GM12891 (cell line): ENCODE measurements around the gene RFX2.

Experiments
- POLR2AphosphoS5 ChIP-seq: IDR thresholded peaks from 2 replicates; pipeline ENCODE4 v1.6.1; 2011; ENCODE audit warnings: low read depth, low read length, control low read depth
- TAF1 ChIP-seq: IDR thresholded peaks from 2 replicates; pipeline ENCODE4 v1.6.1; 2011; ENCODE audit warnings: low read depth, low read length, control low read depth

- TF ChIP-seq TAF1 (no peak), POLR2AphosphoS5 (no peak)
Observed at GRCh38 chr19:6069268-6069791, 41.0 kb downstream of the RFX2 start.
